Hair follicular keratinocyte (primary cell): ENCODE data around the gene FOXD4L3. TPM values are rescaled to one million over a fixed set of nuclear protein-coding genes. Genes with fewer than 3 reads are reported as not detected.

Experiments
- total RNA-seq: library from RNA; depleted of rRNA; stranded (reverse); fragments of >200 nt; gene quantifications from 2 replicates; pipeline ENCODE4 v1.2.3, GENCODE V29; 2015

The FOXD4L3 gene
- total RNA-seq: not detected in 2 replicates

GRCh38 chr9:68302567-68302966 lies at the start of gene FOXD4L3:
Gene FOXD4L3 (plus strand): TSS chr9:68302867. CDS start chr9:68302952, 85 bp downstream.

Other genes starting within 250 kb of the FOXD4L3 start
- gene ZNG1C, start 60.9 kb upstream of the FOXD4L3 start, total RNA-seq: 16.6 and 17.8 TPM in 2 replicates
- not detected in 2 replicates for gene PGM5, start 53.7 kb downstream of the FOXD4L3 start, total RNA-seq
- gene TMEM252, start 238.0 kb downstream of the FOXD4L3 start, total RNA-seq: not detected in 2 replicates